ENCODE measurements around the gene CMYA5.
A peak's percentile ranks its signal among the peaks of the same experiment; 100 is the strongest.
"Not testable (repeated sequence)": the region's sequence is repeated elsewhere in the genome, so short reads cannot be mapped to it uniquely, and the experiment has no call there.

Gene CMYA5

DNA sequence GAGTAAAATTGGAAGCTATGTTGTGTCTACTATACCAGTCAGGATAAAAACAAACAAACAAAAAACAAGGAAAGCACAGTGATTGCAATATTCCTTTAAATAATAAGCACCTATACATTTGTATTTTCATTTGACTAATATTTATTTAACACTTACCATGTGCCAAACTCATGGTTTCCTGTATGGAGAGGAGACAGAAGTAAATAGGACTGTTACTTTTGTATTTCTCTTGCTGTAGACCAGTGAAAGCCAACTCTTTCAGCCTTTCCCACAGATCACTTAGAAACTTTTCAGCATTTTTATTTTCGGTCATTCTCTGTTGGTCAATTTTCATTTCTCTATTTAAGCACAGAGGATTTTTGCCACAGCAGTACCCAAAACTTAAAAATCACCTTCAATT, 4.5 kb downstream of the CMYA5 start:
- no peak for TF ChIP-seq ZNF274 (IDR thresholded peaks at IDR 0.05; ENCODE audit: low read depth, low read length)
- H3K4me3 ChIP-seq (ENCODE audit: low read length), result no peak overlapping the region

DNA sequence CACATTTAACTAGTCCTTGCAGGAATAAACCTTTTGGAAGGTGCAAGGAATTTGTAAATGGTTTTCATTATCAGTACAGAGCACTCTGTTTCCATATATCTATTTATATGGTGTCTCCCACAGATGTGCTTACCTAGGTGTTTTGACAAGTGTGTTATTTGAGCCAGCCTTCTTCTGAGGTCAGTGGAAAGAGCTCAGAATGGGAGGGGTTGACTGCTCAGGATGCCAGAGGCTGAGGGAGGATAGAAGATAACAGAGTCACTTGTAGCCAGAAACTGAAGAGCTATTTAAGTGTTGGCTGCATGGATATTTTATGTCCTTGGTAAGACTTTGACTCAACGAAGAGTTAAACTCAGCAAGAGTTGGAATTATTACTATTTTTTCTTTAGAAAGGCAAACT, 5.0 kb downstream of the CMYA5 start:
- no peak for TF ChIP-seq ZNF274 (IDR thresholded peaks at IDR 0.05; ENCODE audit: low read depth, low read length)
- H3K4me3 ChIP-seq (ENCODE audit: low read length), result no peak overlapping the region

- no peak for TF ChIP-seq ZNF274 (IDR thresholded peaks at IDR 0.05; ENCODE audit: low read depth, low read length)
- no peak overlapping the region for H3K4me3 ChIP-seq (ENCODE audit: low read length)
Observed at GRCh38 chr5:79695526-79695925, 5.9 kb downstream of the CMYA5 start.

DNA sequence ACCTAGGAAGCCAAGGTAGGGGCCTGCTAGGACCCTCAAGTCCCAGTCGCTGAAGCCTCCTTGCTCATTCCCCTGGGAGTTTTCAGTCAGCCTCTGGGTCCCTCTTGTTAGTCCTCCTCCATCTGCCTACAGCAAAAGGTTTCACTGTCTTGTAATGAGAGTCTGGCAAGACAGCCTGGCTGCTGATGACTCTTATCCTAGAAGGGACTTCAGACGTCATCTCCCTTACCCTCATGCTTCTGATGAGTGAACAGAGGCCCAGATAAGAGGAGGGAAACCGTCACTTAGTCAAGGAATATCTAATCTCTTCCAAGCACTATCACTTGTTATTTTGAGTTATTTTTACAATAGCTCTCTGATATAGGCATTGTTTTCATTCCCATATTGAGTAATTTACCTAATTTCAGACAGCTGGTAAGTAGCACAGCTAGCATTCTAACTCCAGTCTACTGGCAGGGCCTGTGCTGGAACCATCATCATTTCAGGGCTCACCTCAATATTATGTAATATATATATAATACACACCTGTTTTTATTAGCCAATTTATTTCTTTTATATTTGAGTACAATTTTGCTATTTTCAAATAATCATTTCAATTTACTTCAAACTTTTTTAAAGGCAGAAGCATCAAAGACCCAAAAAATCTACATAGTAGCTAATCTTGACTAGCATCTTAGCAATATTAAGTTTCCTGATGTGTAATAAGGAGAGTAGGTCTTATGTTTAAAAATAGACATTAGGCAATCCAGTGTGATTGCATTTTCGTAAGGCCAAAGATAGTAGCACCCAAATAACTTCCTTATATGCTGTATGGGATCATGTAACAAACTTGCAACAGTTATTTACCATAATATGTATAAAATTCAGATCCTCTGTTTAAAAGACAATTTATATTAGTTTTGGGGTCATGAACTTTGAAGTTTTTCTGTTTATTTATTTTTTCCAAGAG, 7.9 kb downstream of the CMYA5 start:
- no peak for TF ChIP-seq ZNF274 (IDR thresholded peaks at IDR 0.05; ENCODE audit: low read depth, low read length)
- no peak overlapping the region for H3K4me3 ChIP-seq (ENCODE audit: low read length)

DNA sequence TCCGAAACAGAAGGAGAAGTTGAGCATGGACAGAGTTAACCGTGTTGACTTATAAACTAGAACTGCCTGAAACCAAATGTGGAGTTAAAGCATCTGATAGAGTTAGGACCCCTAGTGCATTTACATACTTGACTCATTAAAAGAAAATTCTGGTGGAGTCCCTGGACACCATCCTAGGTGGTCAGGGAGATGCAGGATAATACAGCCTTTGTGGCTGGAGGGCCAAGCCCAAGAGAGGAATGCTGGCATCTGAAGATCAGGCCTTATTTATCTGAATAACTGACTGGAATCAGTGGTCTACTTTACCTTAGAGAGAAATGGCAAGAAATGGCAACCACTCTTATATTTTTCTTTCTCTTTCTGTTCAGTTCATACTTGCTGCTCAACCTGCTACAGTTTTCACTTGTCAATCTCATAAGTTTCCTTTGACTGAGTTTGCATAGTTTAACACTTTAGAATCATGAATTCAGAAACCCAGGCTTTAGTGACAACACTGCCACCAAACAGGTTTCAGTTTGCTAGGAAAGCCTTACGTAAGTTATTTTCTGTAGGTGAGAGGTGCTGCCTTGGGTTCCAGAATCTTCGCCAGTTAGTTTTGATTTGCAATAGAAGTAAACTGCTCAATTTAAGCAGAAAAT, 10.2 kb downstream of the CMYA5 start:
- no peak for TF ChIP-seq ZNF274 (IDR thresholded peaks at IDR 0.05; ENCODE audit: low read depth, low read length)
- H3K4me3 ChIP-seq (ENCODE audit: low read length), result peak overlapping the region; percentile 59; the same call in 1 of the 2 replicates

GRCh38 chr5:79702606-79703380, 13.2 kb downstream of the CMYA5 start:
- no peak for TF ChIP-seq ZNF274 (IDR thresholded peaks at IDR 0.05; ENCODE audit: low read depth, low read length)
- H3K4me3 ChIP-seq (ENCODE audit: low read length), result no peak overlapping the region

DNA sequence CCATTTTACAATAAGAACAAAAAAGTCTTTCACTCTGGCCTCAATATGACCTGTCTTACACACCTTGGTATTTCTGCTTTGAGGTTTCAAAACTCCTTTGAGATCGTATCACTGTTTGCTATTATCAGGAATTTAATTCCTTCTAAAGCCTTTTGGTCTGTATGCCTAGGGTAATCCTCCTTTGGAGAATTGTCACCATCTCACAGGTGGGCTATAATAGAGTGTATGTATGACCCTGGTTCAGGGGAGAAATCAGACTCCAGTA, 13.7 kb downstream of the CMYA5 start:
- no peak overlapping the region for H3K4me3 ChIP-seq (ENCODE audit: low read length)
- no peak for TF ChIP-seq ZNF274 (IDR thresholded peaks at IDR 0.05; ENCODE audit: low read depth, low read length)

DNA sequence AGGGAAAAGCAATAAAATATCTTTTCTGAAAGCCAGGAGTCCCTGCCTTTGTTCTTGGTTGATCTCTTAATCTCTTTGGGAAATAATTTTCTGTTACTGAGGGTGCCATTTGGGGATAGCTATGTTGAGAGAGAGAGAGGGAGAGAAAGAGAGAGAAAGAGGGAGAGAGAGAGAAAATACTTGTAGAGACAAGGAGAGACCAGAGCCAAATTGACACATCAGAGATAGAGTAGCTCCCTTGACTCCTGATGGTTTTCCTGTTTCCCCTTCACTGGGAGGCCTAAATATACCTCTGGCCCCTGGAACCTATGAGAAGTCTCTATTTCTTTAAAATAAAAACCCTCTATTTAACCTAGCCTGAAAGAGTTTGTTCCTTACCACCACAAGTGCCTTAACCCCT, 14.9 kb downstream of the CMYA5 start:
- H3K4me3 ChIP-seq (ENCODE audit: low read length), result no peak overlapping the region
- no peak for TF ChIP-seq ZNF274 (IDR thresholded peaks at IDR 0.05; ENCODE audit: low read depth, low read length)

GRCh38 chr5:79705632-79706031, 16.0 kb downstream of the CMYA5 start:
- no peak for TF ChIP-seq ZNF274 (IDR thresholded peaks at IDR 0.05; ENCODE audit: low read depth, low read length)
- no peak overlapping the region for H3K4me3 ChIP-seq (ENCODE audit: low read length)

- not testable (repeated sequence) for H3K4me3 ChIP-seq (ENCODE audit: low read length)
Observed at GRCh38 chr5:79706317-79706716, 16.7 kb downstream of the CMYA5 start.

- no peak for TF ChIP-seq ZNF274 (IDR thresholded peaks at IDR 0.05; ENCODE audit: low read depth, low read length)
- no peak overlapping the region for H3K4me3 ChIP-seq (ENCODE audit: low read length)
Observed at GRCh38 chr5:79707535-79707934, 17.9 kb downstream of the CMYA5 start.

- no peak for TF ChIP-seq ZNF274 (IDR thresholded peaks at IDR 0.05; ENCODE audit: low read depth, low read length)
- no peak overlapping the region for H3K4me3 ChIP-seq (ENCODE audit: low read length)
Observed at GRCh38 chr5:79712741-79713140, 23.1 kb downstream of the CMYA5 start.

- no peak overlapping the region for H3K4me3 ChIP-seq (ENCODE audit: low read length)
- no peak for TF ChIP-seq ZNF274 (IDR thresholded peaks at IDR 0.05; ENCODE audit: low read depth, low read length)
Observed at GRCh38 chr5:79713727-79714126, 24.1 kb downstream of the CMYA5 start.

GRCh38 chr5:79716839-79717238, 27.2 kb downstream of the CMYA5 start:
- H3K4me3 ChIP-seq (ENCODE audit: low read length), result no peak overlapping the region
- no peak for TF ChIP-seq ZNF274 (IDR thresholded peaks at IDR 0.05; ENCODE audit: low read depth, low read length)

DNA sequence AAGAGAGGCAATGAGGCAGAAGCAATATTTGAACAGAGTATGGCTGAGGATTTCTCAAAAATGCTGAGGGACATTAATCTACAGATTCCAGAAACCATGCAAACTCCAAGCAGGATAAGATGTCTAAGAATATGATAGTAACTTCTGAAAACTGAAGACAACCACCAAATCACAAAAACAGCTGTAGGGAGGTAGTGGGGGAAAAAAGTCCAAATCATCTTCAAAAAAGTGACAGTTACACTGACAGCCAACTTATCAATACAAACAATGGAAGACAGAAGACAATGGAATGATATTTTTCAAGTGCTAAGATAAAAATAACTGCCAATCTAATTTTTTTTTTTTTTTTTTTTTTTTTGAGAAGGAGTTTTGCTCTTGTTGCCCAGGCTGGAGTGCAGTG, 30.5 kb downstream of the CMYA5 start:
- H3K4me3 ChIP-seq (ENCODE audit: low read length), result no peak overlapping the region
- no peak for TF ChIP-seq ZNF274 (IDR thresholded peaks at IDR 0.05; ENCODE audit: low read depth, low read length)
